ENCODE data around the gene NKD2.

The NKD2 gene

DNA sequence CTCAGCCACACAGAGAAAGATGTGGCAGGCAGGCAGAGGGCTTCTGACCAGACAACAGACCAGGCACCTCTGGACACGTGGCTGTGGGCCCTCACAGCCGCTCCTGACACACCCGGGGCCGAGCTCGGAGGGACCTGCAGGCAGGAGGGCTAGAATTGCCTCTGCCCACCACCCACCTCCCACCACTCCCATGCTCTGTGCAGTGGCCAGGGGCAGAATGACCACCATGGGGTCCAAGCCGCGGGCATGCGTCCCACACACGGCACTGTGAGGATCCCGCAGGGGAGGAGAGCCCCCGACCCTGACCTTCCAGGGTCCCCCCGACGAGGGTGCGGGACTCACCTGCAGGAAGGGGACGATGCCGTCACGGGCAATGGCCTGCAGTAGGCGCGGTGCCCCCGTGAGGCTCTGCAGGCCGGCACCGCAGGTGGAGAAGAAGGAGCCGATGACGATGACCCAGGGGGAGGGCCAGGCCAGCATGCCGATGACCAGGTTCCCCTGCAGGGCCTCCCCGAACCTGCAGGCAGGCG lies 69.0 kb downstream of the NKD2 start:
- Histone ChIP-seq H3K9ac (ENCODE audit: low read length) (no peak overlapping the region), H3K9me3 (replicated peaks; ENCODE audit: insufficient read depth, low read length) (no peaks in the 10 kb centered on the region), H3K36me3 (replicated peaks; ENCODE audit: insufficient read depth, low read length) (no peaks in the 10 kb centered on the region), H3K27ac (ENCODE audit: low read length) (no peak overlapping the region), H3K4me3 (ENCODE audit: low read length) (no peak overlapping the region), H3K4me2 (ENCODE audit: low read depth, low read length) (no peak overlapping the region), H4K20me1 (ENCODE audit: insufficient read depth, low read length) (no peaks in the 10 kb centered on the region), H3F3A (ENCODE audit: insufficient read depth, low read length) (no peaks in the 10 kb centered on the region), H3K27me3 (replicated peaks; ENCODE audit: insufficient read depth, low read length) (no peaks in the 10 kb centered on the region), H3K4me1 (ENCODE audit: low read length) (no peaks in the 10 kb centered on the region), H2AFZ (ENCODE audit: low read length) (no peak overlapping the region), H3K79me2 (ENCODE audit: low read length) (no peaks in the 10 kb centered on the region), H3K9me2 (replicated peaks; ENCODE audit: insufficient read depth, low read length) (no peaks in the 10 kb centered on the region)
- DNase-seq, result no peak
- TF ChIP-seq EZH2 (optimal IDR thresholded peaks at IDR 0.05; ENCODE audit: low read depth, low read length) (no peak), EZH2phosphoT487 (IDR thresholded peaks at IDR 0.05; ENCODE audit: low read length) (no peak)
- TF ChIP-seq, protein P1, sequence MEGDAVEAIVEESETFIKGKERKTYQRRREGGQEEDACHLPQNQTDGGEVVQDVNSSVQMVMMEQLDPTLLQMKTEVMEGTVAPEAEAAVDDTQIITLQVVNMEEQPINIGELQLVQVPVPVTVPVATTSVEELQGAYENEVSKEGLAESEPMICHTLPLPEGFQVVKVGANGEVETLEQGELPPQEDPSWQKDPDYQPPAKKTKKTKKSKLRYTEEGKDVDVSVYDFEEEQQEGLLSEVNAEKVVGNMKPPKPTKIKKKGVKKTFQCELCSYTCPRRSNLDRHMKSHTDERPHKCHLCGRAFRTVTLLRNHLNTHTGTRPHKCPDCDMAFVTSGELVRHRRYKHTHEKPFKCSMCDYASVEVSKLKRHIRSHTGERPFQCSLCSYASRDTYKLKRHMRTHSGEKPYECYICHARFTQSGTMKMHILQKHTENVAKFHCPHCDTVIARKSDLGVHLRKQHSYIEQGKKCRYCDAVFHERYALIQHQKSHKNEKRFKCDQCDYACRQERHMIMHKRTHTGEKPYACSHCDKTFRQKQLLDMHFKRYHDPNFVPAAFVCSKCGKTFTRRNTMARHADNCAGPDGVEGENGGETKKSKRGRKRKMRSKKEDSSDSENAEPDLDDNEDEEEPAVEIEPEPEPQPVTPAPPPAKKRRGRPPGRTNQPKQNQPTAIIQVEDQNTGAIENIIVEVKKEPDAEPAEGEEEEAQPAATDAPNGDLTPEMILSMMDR (IDR thresholded peaks at IDR 0.05; ENCODE audit: low read length), result no peak

GRCh38 chr5:1078206-1078605 lies 69.6 kb downstream of the NKD2 start:
- H3F3A ChIP-seq (ENCODE audit: insufficient read depth, low read length), result no peaks in the 10 kb centered on the region
- H3K79me2 ChIP-seq (ENCODE audit: low read length), result no peaks in the 10 kb centered on the region
- H3K4me3 ChIP-seq (ENCODE audit: low read length), result no peak overlapping the region
- no peak overlapping the region for H2AFZ ChIP-seq (ENCODE audit: low read length)
- no peak overlapping the region for H3K27ac ChIP-seq (ENCODE audit: low read length)
- TF ChIP-seq EZH2phosphoT487 (IDR thresholded peaks at IDR 0.05; ENCODE audit: low read length) (no peak), EZH2 (optimal IDR thresholded peaks at IDR 0.05; ENCODE audit: low read depth, low read length) (no peak)
- TF ChIP-seq, protein P1 (IDR thresholded peaks at IDR 0.05; ENCODE audit: low read length), result no peak
- no peak overlapping the region for H3K4me2 ChIP-seq (ENCODE audit: low read depth, low read length)
- H3K9me3 ChIP-seq (replicated peaks; ENCODE audit: insufficient read depth, low read length), result no peaks in the 10 kb centered on the region
- no peak overlapping the region for H3K9ac ChIP-seq (ENCODE audit: low read length)
- no peaks in the 10 kb centered on the region for H3K36me3 ChIP-seq (replicated peaks; ENCODE audit: insufficient read depth, low read length)
- no peak for DNase-seq
- no peaks in the 10 kb centered on the region for H3K27me3 ChIP-seq (replicated peaks; ENCODE audit: insufficient read depth, low read length)
- no peaks in the 10 kb centered on the region for H3K4me1 ChIP-seq (ENCODE audit: low read length)
- no peaks in the 10 kb centered on the region for H4K20me1 ChIP-seq (ENCODE audit: insufficient read depth, low read length)
- H3K9me2 ChIP-seq (replicated peaks; ENCODE audit: insufficient read depth, low read length), result no peaks in the 10 kb centered on the region

- no peak overlapping the region for H3K27ac ChIP-seq (ENCODE audit: low read length)
- H3K4me1 ChIP-seq (ENCODE audit: low read length), result no peaks in the 10 kb centered on the region
- TF ChIP-seq EZH2phosphoT487 (IDR thresholded peaks at IDR 0.05; ENCODE audit: low read length) (no peak), EZH2 (optimal IDR thresholded peaks at IDR 0.05; ENCODE audit: low read depth, low read length) (no peak)
- TF ChIP-seq, protein P1 (IDR thresholded peaks at IDR 0.05; ENCODE audit: low read length), result no peak
- no peaks in the 10 kb centered on the region for H3K79me2 ChIP-seq (ENCODE audit: low read length)
- no peak overlapping the region for H3K9ac ChIP-seq (ENCODE audit: low read length)
- H3K9me2 ChIP-seq (replicated peaks; ENCODE audit: insufficient read depth, low read length), result no peaks in the 10 kb centered on the region
- H3F3A ChIP-seq (ENCODE audit: insufficient read depth, low read length), result no peaks in the 10 kb centered on the region
- no peak overlapping the region for H3K4me3 ChIP-seq (ENCODE audit: low read length)
- DNase-seq, result no peak
- H4K20me1 ChIP-seq (ENCODE audit: insufficient read depth, low read length), result no peaks in the 10 kb centered on the region
- H2AFZ ChIP-seq (ENCODE audit: low read length), result no peak overlapping the region
- no peaks in the 10 kb centered on the region for H3K36me3 ChIP-seq (replicated peaks; ENCODE audit: insufficient read depth, low read length)
- no peaks in the 10 kb centered on the region for H3K9me3 ChIP-seq (replicated peaks; ENCODE audit: insufficient read depth, low read length)
- no peaks in the 10 kb centered on the region for H3K27me3 ChIP-seq (replicated peaks; ENCODE audit: insufficient read depth, low read length)
- no peak overlapping the region for H3K4me2 ChIP-seq (ENCODE audit: low read depth, low read length)
These were observed 70.2 kb downstream of the NKD2 start for GRCh38 chr5:1078851-1079250.

All from MM.1S (cell line).